Measurements from ENCODE around the gene FASTKD3.

The FASTKD3 gene

DNA sequence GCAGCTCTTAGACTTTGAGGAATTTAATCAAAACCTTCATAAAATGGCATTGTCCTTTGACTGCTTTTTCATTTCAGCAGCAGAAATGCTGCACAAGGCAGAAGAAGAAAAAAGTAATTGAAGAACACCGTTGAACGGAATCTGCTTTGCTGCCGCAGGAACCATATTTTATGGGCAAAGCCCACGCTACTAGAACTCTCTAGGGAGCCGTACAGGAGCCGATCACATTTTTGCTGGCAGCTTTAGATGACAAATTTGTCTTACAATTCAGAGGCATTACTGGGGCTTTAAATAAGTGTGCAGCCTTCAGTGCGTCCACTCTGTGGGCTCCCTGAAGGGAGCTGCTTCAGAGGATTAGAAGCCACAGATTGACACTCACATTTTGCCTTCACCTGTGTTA lies 23.3 kb downstream of the FASTKD3 start:
- TF ChIP-seq, protein P1, sequence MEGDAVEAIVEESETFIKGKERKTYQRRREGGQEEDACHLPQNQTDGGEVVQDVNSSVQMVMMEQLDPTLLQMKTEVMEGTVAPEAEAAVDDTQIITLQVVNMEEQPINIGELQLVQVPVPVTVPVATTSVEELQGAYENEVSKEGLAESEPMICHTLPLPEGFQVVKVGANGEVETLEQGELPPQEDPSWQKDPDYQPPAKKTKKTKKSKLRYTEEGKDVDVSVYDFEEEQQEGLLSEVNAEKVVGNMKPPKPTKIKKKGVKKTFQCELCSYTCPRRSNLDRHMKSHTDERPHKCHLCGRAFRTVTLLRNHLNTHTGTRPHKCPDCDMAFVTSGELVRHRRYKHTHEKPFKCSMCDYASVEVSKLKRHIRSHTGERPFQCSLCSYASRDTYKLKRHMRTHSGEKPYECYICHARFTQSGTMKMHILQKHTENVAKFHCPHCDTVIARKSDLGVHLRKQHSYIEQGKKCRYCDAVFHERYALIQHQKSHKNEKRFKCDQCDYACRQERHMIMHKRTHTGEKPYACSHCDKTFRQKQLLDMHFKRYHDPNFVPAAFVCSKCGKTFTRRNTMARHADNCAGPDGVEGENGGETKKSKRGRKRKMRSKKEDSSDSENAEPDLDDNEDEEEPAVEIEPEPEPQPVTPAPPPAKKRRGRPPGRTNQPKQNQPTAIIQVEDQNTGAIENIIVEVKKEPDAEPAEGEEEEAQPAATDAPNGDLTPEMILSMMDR (IDR thresholded peaks at IDR 0.05; ENCODE audit: low read depth, low read length): no peak
- TF ChIP-seq MYC (IDR thresholded peaks at IDR 0.05; ENCODE audit: low read depth, low read length): 0 out of 2 replicates have a peak, but pooled peaks have one; percentile 58
- no peak overlapping the region for H3K4me3 ChIP-seq (ENCODE audit: low read depth, low read length)
- peak; percentile 68 for DNase-seq (ENCODE audit: low read depth)

DNA sequence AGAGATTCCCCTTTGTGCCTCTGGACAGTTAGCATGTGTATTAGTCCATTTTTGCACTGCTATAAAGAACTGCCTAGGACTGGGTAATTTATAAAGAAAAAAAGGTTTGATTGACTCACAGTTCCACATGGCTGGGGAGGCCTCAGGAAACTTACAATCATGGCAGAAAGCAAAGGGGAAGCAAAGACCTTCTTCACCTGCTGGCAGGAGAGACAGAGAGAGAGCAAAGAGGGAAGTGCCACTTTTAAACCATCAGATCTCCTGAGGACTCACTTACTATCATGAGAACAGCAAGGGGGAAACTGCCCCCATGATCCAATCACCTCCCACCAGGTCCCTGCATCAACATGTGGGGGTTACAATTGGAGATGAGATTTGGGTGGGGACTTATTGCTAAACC lies 23.9 kb downstream of the FASTKD3 start:
- H3K4me3 ChIP-seq (ENCODE audit: low read depth, low read length): no peak overlapping the region
- TF ChIP-seq, protein P1 (IDR thresholded peaks at IDR 0.05; ENCODE audit: low read depth, low read length): no peak
- TF ChIP-seq MYC (IDR thresholded peaks at IDR 0.05; ENCODE audit: low read depth, low read length) (no peak), POLR2A (IDR thresholded peaks at IDR 0.05; ENCODE audit: extremely low read depth, insufficient read length) (no peak)
- TF ChIP-seq, protein P2, sequence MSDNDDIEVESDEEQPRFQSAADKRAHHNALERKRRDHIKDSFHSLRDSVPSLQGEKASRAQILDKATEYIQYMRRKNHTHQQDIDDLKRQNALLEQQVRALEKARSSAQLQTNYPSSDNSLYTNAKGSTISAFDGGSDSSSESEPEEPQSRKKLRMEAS (IDR thresholded peaks at IDR 0.05; ENCODE audit: low read depth, low read length): no peak
- DNase-seq (ENCODE audit: low read depth): peak; percentile 43

DNA sequence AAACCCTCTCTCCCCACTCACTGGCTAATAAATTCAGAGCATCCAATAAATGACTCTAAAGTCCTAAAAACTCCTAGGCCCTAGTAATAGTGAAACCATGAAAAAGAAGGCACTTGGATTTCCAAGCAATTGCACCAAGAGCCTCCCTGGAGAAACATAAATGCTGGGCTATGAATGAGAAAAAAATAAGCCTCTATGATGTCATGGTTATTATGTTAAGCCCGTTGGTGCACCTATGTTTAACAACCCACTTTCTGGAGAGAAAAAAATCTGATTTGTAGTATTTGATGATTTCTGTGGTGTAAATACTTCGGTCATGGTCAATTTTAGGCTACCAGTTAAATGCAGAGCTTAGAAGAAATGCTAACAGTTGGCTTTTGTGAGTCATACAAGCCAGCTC lies 26.3 kb downstream of the FASTKD3 start:
- no peak overlapping the region for H3K4me3 ChIP-seq (ENCODE audit: low read depth, low read length)
- DNase-seq (ENCODE audit: low read depth): no peak

DNA sequence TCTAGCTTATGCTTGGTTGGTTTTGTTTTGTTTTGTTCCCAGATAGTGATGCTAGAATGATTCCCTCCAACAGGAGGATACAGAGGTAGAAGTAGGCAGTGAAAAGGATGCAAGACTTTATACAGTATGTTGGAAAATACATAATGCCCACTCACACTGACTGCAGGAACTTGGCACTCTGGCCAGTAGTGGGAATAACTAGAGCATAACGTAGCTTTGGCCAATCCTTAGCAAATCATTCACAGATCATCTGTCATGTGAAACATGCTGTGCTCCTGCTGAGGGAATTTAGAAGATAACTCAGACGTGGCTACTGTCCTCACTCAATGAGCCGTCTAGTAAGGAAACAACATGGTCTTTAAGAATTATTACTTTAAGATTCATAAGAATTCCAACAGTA lies 31.4 kb downstream of the FASTKD3 start:
- DNase-seq (ENCODE audit: low read depth): no peak
- H3K4me3 ChIP-seq (ENCODE audit: low read depth, low read length): no peak overlapping the region
- TF ChIP-seq MYC (IDR thresholded peaks at IDR 0.05; ENCODE audit: low read depth, low read length): no peak
- TF ChIP-seq, protein P1 (IDR thresholded peaks at IDR 0.05; ENCODE audit: low read depth, low read length): no peak
- TF ChIP-seq POLR2A (IDR thresholded peaks at IDR 0.05; ENCODE audit: extremely low read depth, insufficient read length): no peak

More for the DNA sequence above, 26.3 kb downstream of the FASTKD3 start:
- TF ChIP-seq, protein P1 (IDR thresholded peaks at IDR 0.05; ENCODE audit: low read depth, low read length): no peak
- TF ChIP-seq MYC (IDR thresholded peaks at IDR 0.05; ENCODE audit: low read depth, low read length) (no peak), POLR2A (IDR thresholded peaks at IDR 0.05; ENCODE audit: extremely low read depth, insufficient read length) (no peak)
- TF ChIP-seq, protein P2 (IDR thresholded peaks at IDR 0.05; ENCODE audit: low read depth, low read length): no peak

DNA sequence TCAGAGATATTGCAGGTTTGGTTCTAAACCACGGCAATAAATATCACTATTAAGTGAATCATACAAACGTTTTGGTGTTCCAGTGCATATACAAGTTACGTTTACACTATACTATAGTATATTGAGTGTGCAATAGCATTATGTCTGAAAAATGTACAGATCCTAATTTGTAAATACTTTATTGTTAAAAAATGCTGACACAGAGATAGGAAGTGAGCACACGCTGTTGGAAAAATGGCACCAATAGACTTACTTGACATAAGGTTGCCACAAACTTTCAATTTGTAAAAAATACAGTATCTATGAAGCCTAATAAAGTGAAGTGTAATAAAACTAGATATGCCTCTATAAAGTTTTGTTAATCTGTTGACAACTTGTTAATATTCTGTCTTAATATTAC lies 33.8 kb downstream of the FASTKD3 start:
- no peak for DNase-seq (ENCODE audit: low read depth)
- H3K4me3 ChIP-seq (ENCODE audit: low read depth, low read length): no peak overlapping the region
- TF ChIP-seq MYC (IDR thresholded peaks at IDR 0.05; ENCODE audit: low read depth, low read length): no peak
- no peak for TF ChIP-seq POLR2A (IDR thresholded peaks at IDR 0.05; ENCODE audit: extremely low read depth, insufficient read length)
- TF ChIP-seq, protein P1 (IDR thresholded peaks at IDR 0.05; ENCODE audit: low read depth, low read length): no peak
- TF ChIP-seq, protein P2 (IDR thresholded peaks at IDR 0.05; ENCODE audit: low read depth, low read length): no peak

DNA sequence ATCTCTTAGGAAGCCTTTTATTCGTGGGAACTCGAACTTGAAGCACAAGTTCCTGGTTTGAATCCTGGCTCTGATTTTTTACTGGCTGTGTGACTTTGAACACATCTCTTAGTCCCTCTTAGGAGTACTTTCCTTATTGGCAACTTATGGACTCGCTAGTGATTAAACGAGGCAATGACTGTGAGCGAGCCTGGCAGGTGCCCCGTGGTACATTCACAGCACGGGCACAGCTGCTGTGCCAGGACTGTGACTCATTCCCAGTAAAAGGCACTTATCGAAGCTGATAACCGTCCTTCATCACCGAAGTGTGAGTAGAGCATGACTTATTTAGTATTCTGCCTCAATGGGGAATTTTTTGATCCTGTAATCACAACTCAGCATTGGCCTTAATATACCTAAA lies 40.6 kb downstream of the FASTKD3 start:
- TF ChIP-seq POLR2A (IDR thresholded peaks at IDR 0.05; ENCODE audit: extremely low read depth, insufficient read length) (no peak), MYC (IDR thresholded peaks at IDR 0.05; ENCODE audit: low read depth, low read length) (no peak)
- TF ChIP-seq, protein P1 (IDR thresholded peaks at IDR 0.05; ENCODE audit: low read depth, low read length): no peak
- TF ChIP-seq, protein P2 (IDR thresholded peaks at IDR 0.05; ENCODE audit: low read depth, low read length): no peak
- no peak for DNase-seq (ENCODE audit: low read depth)
- no peak overlapping the region for H3K4me3 ChIP-seq (ENCODE audit: low read depth, low read length)

All from NB4 (cell line).